ENCODE data around the gene CTTNBP2.
A peak's percentile ranks its signal among the peaks of the same experiment; 100 is the strongest.

CTTNBP2 gene

GRCh38 chr7:117844678-117845077 lies 28.6 kb downstream of the CTTNBP2 start:
- peaks cover 7% of the 10 kb centered on the region for H3K36me3 ChIP-seq (ENCODE audit: control insufficient read depth, insufficient read depth, low read length)
- H3K27ac ChIP-seq (ENCODE audit: low read depth, low read length, severe bottlenecking): no peak overlapping the region
- no peaks in the 10 kb centered on the region for H3K4me1 ChIP-seq (ENCODE audit: control insufficient read depth, insufficient read depth, low read length, poor library complexity, severe bottlenecking)
- WGBS, 2 experiments (ENCODE audit: insufficient coverage in 2 of 2): 98 to 100% methylated on average over 2 of the region's 2 CpGs
- H3K9me3 ChIP-seq (ENCODE audit: control insufficient read depth, low read length): no peaks in the 10 kb centered on the region
- no peak overlapping the region for H3K4me3 ChIP-seq (ENCODE audit: extremely low read depth, insufficient read depth, low read length, poor library complexity, severe bottlenecking)

GRCh38 chr7:117841611-117842010 lies 31.6 kb downstream of the CTTNBP2 start:
- Histone ChIP-seq H3K4me3 (ENCODE audit: extremely low read depth, insufficient read depth, low read length, poor library complexity, severe bottlenecking) (no peak overlapping the region), H3K9me3 (ENCODE audit: control insufficient read depth, low read length) (no peaks in the 10 kb centered on the region), H3K27ac (ENCODE audit: low read depth, low read length, severe bottlenecking) (no peak overlapping the region), H3K36me3 (ENCODE audit: control insufficient read depth, insufficient read depth, low read length) (peaks cover 7% of the 10 kb centered on the region), H3K4me1 (ENCODE audit: control insufficient read depth, insufficient read depth, low read length, poor library complexity, severe bottlenecking) (no peaks in the 10 kb centered on the region)
- WGBS, 2 experiments (ENCODE audit: insufficient coverage in 2 of 2): no CpG with 5 or more reads among the region's 2 CpGs

GRCh38 chr7:117841011-117841410 lies 32.2 kb downstream of the CTTNBP2 start:
- peaks cover 7% of the 10 kb centered on the region for H3K36me3 ChIP-seq (ENCODE audit: control insufficient read depth, insufficient read depth, low read length)
- no peaks in the 10 kb centered on the region for H3K4me1 ChIP-seq (ENCODE audit: control insufficient read depth, insufficient read depth, low read length, poor library complexity, severe bottlenecking)
- no peaks in the 10 kb centered on the region for H3K9me3 ChIP-seq (ENCODE audit: control insufficient read depth, low read length)
- no peak overlapping the region for H3K4me3 ChIP-seq (ENCODE audit: extremely low read depth, insufficient read depth, low read length, poor library complexity, severe bottlenecking)
- H3K27ac ChIP-seq (ENCODE audit: low read depth, low read length, severe bottlenecking): no peak overlapping the region

- Histone ChIP-seq H3K9me3 (ENCODE audit: control insufficient read depth, low read length) (no peaks in the 10 kb centered on the region), H3K4me1 (ENCODE audit: control insufficient read depth, insufficient read depth, low read length, poor library complexity, severe bottlenecking) (peaks cover 4% of the 10 kb centered on the region), H3K27ac (ENCODE audit: low read depth, low read length, severe bottlenecking) (no peak overlapping the region), H3K4me3 (ENCODE audit: extremely low read depth, insufficient read depth, low read length, poor library complexity, severe bottlenecking) (no peak overlapping the region), H3K36me3 (ENCODE audit: control insufficient read depth, insufficient read depth, low read length) (peaks cover 4% of the 10 kb centered on the region)
Measured at GRCh38 chr7:117839507-117839906, 33.7 kb downstream of the CTTNBP2 start.

GRCh38 chr7:117837841-117838240 lies 35.4 kb downstream of the CTTNBP2 start:
- no peak overlapping the region for H3K4me3 ChIP-seq (ENCODE audit: extremely low read depth, insufficient read depth, low read length, poor library complexity, severe bottlenecking)
- no peak overlapping the region for H3K27ac ChIP-seq (ENCODE audit: low read depth, low read length, severe bottlenecking)
- peaks cover 4% of the 10 kb centered on the region for H3K4me1 ChIP-seq (ENCODE audit: control insufficient read depth, insufficient read depth, low read length, poor library complexity, severe bottlenecking)
- H3K9me3 ChIP-seq (ENCODE audit: control insufficient read depth, low read length): no peaks in the 10 kb centered on the region
- no peaks in the 10 kb centered on the region for H3K36me3 ChIP-seq (ENCODE audit: control insufficient read depth, insufficient read depth, low read length)
- 92 to 100% methylated on average over 1 of the region's 1 CpG for WGBS, 2 experiments (ENCODE audit: insufficient coverage in 2 of 2)

GRCh38 chr7:117835016-117835664 lies 38.1 kb downstream of the CTTNBP2 start:
- H3K4me3 ChIP-seq (ENCODE audit: extremely low read depth, insufficient read depth, low read length, poor library complexity, severe bottlenecking): no peak overlapping the region
- H3K4me1 ChIP-seq (ENCODE audit: control insufficient read depth, insufficient read depth, low read length, poor library complexity, severe bottlenecking): peaks cover 4% of the 10 kb centered on the region
- H3K27ac ChIP-seq (ENCODE audit: low read depth, low read length, severe bottlenecking): peak overlapping the region; percentile 11
- no peaks in the 10 kb centered on the region for H3K36me3 ChIP-seq (ENCODE audit: control insufficient read depth, insufficient read depth, low read length)
- no peaks in the 10 kb centered on the region for H3K9me3 ChIP-seq (ENCODE audit: control insufficient read depth, low read length)
- WGBS, 2 experiments (ENCODE audit: insufficient coverage in 2 of 2): 80 to 100% methylated on average over 1 of the region's 4 CpGs

- H3K27ac ChIP-seq (ENCODE audit: low read depth, low read length, severe bottlenecking): no peak overlapping the region
- no peaks in the 10 kb centered on the region for H3K9me3 ChIP-seq (ENCODE audit: control insufficient read depth, low read length)
- H3K4me1 ChIP-seq (ENCODE audit: control insufficient read depth, insufficient read depth, low read length, poor library complexity, severe bottlenecking): peaks cover 27% of the 10 kb centered on the region
- no peaks in the 10 kb centered on the region for H3K36me3 ChIP-seq (ENCODE audit: control insufficient read depth, insufficient read depth, low read length)
- 83 to 94% methylated on average over 2 of the region's 5 CpGs for WGBS, 2 experiments (ENCODE audit: insufficient coverage in 2 of 2)
- H3K4me3 ChIP-seq (ENCODE audit: extremely low read depth, insufficient read depth, low read length, poor library complexity, severe bottlenecking): no peak overlapping the region
Measured at GRCh38 chr7:117830422-117830954, 42.8 kb downstream of the CTTNBP2 start.

GRCh38 chr7:117829450-117830117 lies 43.7 kb downstream of the CTTNBP2 start:
- no CpG with 5 or more reads among the region's 1 CpG for WGBS, 2 experiments (ENCODE audit: insufficient coverage in 2 of 2)
- Histone ChIP-seq H3K9me3 (ENCODE audit: control insufficient read depth, low read length) (no peaks in the 10 kb centered on the region), H3K4me1 (ENCODE audit: control insufficient read depth, insufficient read depth, low read length, poor library complexity, severe bottlenecking) (peaks cover 23% of the 10 kb centered on the region), H3K4me3 (ENCODE audit: extremely low read depth, insufficient read depth, low read length, poor library complexity, severe bottlenecking) (no peak overlapping the region), H3K27ac (ENCODE audit: low read depth, low read length, severe bottlenecking) (no peak overlapping the region), H3K36me3 (ENCODE audit: control insufficient read depth, insufficient read depth, low read length) (no peaks in the 10 kb centered on the region)

- Histone ChIP-seq H3K36me3 (ENCODE audit: control insufficient read depth, insufficient read depth, low read length) (no peaks in the 10 kb centered on the region), H3K9me3 (ENCODE audit: control insufficient read depth, low read length) (no peaks in the 10 kb centered on the region), H3K4me3 (ENCODE audit: extremely low read depth, insufficient read depth, low read length, poor library complexity, severe bottlenecking) (no peak overlapping the region), H3K27ac (ENCODE audit: low read depth, low read length, severe bottlenecking) (no peak overlapping the region), H3K4me1 (ENCODE audit: control insufficient read depth, insufficient read depth, low read length, poor library complexity, severe bottlenecking) (peaks cover 23% of the 10 kb centered on the region)
- WGBS, 2 experiments (ENCODE audit: insufficient coverage in 2 of 2): 100% methylated on average over 2 of the region's 2 CpGs; no CpG with 5 or more reads in 1 of the 2 experiments
Measured at GRCh38 chr7:117828825-117829224, 44.4 kb downstream of the CTTNBP2 start.

GRCh38 chr7:117827862-117828261 lies 45.4 kb downstream of the CTTNBP2 start:
- Histone ChIP-seq H3K9me3 (ENCODE audit: control insufficient read depth, low read length) (no peaks in the 10 kb centered on the region), H3K4me1 (ENCODE audit: control insufficient read depth, insufficient read depth, low read length, poor library complexity, severe bottlenecking) (peaks cover 23% of the 10 kb centered on the region), H3K27ac (ENCODE audit: low read depth, low read length, severe bottlenecking) (no peak overlapping the region), H3K36me3 (ENCODE audit: control insufficient read depth, insufficient read depth, low read length) (no peaks in the 10 kb centered on the region), H3K4me3 (ENCODE audit: extremely low read depth, insufficient read depth, low read length, poor library complexity, severe bottlenecking) (no peak overlapping the region)
- 44 to 88% methylated on average over 1 of the region's 2 CpGs for WGBS, 2 experiments (ENCODE audit: insufficient coverage in 2 of 2)

- Histone ChIP-seq H3K9me3 (ENCODE audit: control insufficient read depth, low read length) (no peaks in the 10 kb centered on the region), H3K4me1 (ENCODE audit: control insufficient read depth, insufficient read depth, low read length, poor library complexity, severe bottlenecking) (peaks cover 23% of the 10 kb centered on the region), H3K27ac (ENCODE audit: low read depth, low read length, severe bottlenecking) (no peak overlapping the region), H3K36me3 (ENCODE audit: control insufficient read depth, insufficient read depth, low read length) (no peaks in the 10 kb centered on the region), H3K4me3 (ENCODE audit: extremely low read depth, insufficient read depth, low read length, poor library complexity, severe bottlenecking) (no peak overlapping the region)
- WGBS, 2 experiments (ENCODE audit: insufficient coverage in 2 of 2): 90 to 92% methylated on average over 2 of the region's 2 CpGs
Measured at GRCh38 chr7:117825132-117825531, 48.1 kb downstream of the CTTNBP2 start.
